GM19025 (cell line): ENCODE results near the gene TUNAR.

Source experiments
- ATAC-seq: cut with Tn5 transposase; IDR thresholded peaks from one replicate; pipeline ENCODE4 v1.9.1; 2021; ENCODE audit warnings: mild to moderate bottlenecking, low read depth, moderate library complexity; ENCODE audit not compliant: unreplicated experiment

TUNAR gene

GRCh38 chr14:95910628-95911027, 34.0 kb downstream of the TUNAR start:
- ATAC-seq: no peak

GRCh38 chr14:95911456-95911855, 34.8 kb downstream of the TUNAR start:
- no peak for ATAC-seq

- ATAC-seq: no peak
Measured at GRCh38 chr14:95915330-95915729, 38.7 kb downstream of the TUNAR start.

- ATAC-seq: no peak
Measured at GRCh38 chr14:95918466-95918865, 41.8 kb downstream of the TUNAR start.

- ATAC-seq: no peak
Measured at GRCh38 chr14:95920769-95921438, 44.3 kb downstream of the TUNAR start.

- no peak for ATAC-seq
Measured at GRCh38 chr14:95922080-95922479, 45.4 kb downstream of the TUNAR start.

GRCh38 chr14:95928751-95929150, 52.1 kb downstream of the TUNAR start:
- no peak for ATAC-seq

GRCh38 chr14:95931384-95931783, 54.8 kb downstream of the TUNAR start:
- no peak for ATAC-seq

- ATAC-seq: no peak
Measured at GRCh38 chr14:95935228-95935822, 58.7 kb downstream of the TUNAR start.

- no peak for ATAC-seq
Measured at GRCh38 chr14:95936041-95936440, 59.4 kb downstream of the TUNAR start.

- ATAC-seq: no peak
Measured at GRCh38 chr14:95939335-95939734, 62.7 kb downstream of the TUNAR start.

GRCh38 chr14:95941897-95942296, 65.3 kb downstream of the TUNAR start:
- ATAC-seq: no peak

GRCh38 chr14:95943699-95944098, 67.1 kb downstream of the TUNAR start:
- no peak for ATAC-seq

GRCh38 chr14:95944462-95944861, 67.8 kb downstream of the TUNAR start:
- ATAC-seq: no peak

- ATAC-seq: no peak
Measured at GRCh38 chr14:95946867-95947266, 70.2 kb downstream of the TUNAR start.

- no peak for ATAC-seq
Measured at GRCh38 chr14:95948558-95948981, 71.9 kb downstream of the TUNAR start.

- no peak for ATAC-seq
Measured at GRCh38 chr14:95951359-95951758, 74.7 kb downstream of the TUNAR start.

- no peak for ATAC-seq
Measured at GRCh38 chr14:95953111-95953724, 76.6 kb downstream of the TUNAR start.

- ATAC-seq: no peak
Measured at GRCh38 chr14:95956601-95957460, 80.2 kb downstream of the TUNAR start.

- ATAC-seq: no peak
Measured at GRCh38 chr14:95958105-95958504, 81.5 kb downstream of the TUNAR start.

- ATAC-seq: no peak
Measured at GRCh38 chr14:95959317-95959716, 82.7 kb downstream of the TUNAR start.
